ENCODE measurements around the gene MYO1D. TPM values are rescaled to one million over a fixed set of nuclear protein-coding genes. Genes with fewer than 3 reads are reported as not detected.

MYO1D gene
- total RNA-seq, 1 experiment from 2014 or later, result 35.7 TPM

DNA sequence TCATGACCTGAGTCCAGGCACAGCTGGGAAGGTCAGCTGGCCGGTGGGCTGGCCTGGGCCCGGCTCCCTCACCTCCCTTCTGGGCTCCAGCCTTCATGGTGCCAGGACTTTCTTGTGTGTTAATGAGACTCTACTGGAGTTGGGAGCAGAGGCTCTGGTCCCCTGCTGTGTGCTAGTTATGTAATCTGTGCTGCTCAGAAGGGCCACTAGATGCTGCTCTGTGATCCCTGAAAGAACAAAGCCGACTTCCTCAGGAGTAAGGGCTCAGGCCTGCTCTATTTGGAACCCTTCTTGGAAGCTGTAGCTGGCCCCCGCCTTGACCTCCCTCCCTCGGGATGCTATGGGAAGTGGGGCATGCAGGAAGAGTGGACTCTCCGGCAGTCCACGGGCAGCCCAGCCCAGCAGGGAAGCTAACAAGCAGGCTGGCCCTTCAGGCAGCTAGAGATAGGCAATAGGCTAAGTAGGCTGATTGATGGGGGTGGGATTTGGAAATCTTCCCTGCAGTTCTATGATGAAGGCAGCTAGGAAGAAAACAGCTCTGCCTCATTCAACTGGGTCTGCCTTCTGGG lies 393.4 kb downstream of the MYO1D start:
- no peak overlapping the region for H3K4me2 ChIP-seq (ENCODE audit: low read length)
- H3K4me1 ChIP-seq (ENCODE audit: control insufficient read depth in 1 of 2, insufficient read depth in 2 of 2, low read length in 2 of 2), result peaks cover 6 to 18% of the 10 kb centered on the region in 2 experiments
- TF ChIP-seq, protein P1, sequence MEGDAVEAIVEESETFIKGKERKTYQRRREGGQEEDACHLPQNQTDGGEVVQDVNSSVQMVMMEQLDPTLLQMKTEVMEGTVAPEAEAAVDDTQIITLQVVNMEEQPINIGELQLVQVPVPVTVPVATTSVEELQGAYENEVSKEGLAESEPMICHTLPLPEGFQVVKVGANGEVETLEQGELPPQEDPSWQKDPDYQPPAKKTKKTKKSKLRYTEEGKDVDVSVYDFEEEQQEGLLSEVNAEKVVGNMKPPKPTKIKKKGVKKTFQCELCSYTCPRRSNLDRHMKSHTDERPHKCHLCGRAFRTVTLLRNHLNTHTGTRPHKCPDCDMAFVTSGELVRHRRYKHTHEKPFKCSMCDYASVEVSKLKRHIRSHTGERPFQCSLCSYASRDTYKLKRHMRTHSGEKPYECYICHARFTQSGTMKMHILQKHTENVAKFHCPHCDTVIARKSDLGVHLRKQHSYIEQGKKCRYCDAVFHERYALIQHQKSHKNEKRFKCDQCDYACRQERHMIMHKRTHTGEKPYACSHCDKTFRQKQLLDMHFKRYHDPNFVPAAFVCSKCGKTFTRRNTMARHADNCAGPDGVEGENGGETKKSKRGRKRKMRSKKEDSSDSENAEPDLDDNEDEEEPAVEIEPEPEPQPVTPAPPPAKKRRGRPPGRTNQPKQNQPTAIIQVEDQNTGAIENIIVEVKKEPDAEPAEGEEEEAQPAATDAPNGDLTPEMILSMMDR (IDR thresholded peaks at IDR 0.05 in 2 of 3, conservative IDR thresholded peaks at IDR 0.05 in 1 of 3; ENCODE audit: borderline replicate concordance in 1 of 3, insufficient read depth in 1 of 3, low read depth in 2 of 3, low read length in 2 of 3), result peak; percentile 33 to 46 (median 44); a peak in 4 of 6 replicates
- TF ChIP-seq ZFX (IDR thresholded peaks at IDR 0.05) (no peak), POLR2A (IDR thresholded peaks at IDR 0.05; ENCODE audit: borderline replicate concordance, extremely low read depth, insufficient read depth, insufficient read length) (no peak), FOSL1 (IDR thresholded peaks at IDR 0.05; ENCODE audit: low read depth) (no peak), SIN3A (IDR thresholded peaks at IDR 0.05; ENCODE audit: low read depth) (no peak), POLR2AphosphoS5 (IDR thresholded peaks at IDR 0.05; ENCODE audit: low read depth, low read length) (no peak), RAD21 (IDR thresholded peaks at IDR 0.05; ENCODE audit: low read depth) (peak; percentile 66), ATF3 (IDR thresholded peaks at IDR 0.05) (no peak), SRF (IDR thresholded peaks at IDR 0.05; ENCODE audit: low read depth) (no peak), SP1 (IDR thresholded peaks at IDR 0.05; ENCODE audit: low read depth) (no peak), TCF7L2 (IDR thresholded peaks at IDR 0.05; ENCODE audit: borderline replicate concordance, extremely low read depth, insufficient read depth, insufficient read length) (no peak), ZNF274 (IDR thresholded peaks at IDR 0.05; ENCODE audit: low read depth, low read length) (no peak), EZH2phosphoT487 (IDR thresholded peaks at IDR 0.05; ENCODE audit: borderline replicate concordance) (no peak)
- TF ChIP-seq, protein P2, sequence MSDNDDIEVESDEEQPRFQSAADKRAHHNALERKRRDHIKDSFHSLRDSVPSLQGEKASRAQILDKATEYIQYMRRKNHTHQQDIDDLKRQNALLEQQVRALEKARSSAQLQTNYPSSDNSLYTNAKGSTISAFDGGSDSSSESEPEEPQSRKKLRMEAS (IDR thresholded peaks at IDR 0.05), result no peak
- POLR2A ChIA-PET, result no interaction called here
- no TSS peak for BruUV-seq (replicated peaks)
- no peak for DNase-seq (ENCODE audit: low read depth, low spot score)
- no peaks in the 10 kb centered on the region for H3K27me3 ChIP-seq (ENCODE audit: insufficient read depth, low read length)
- no peak overlapping the region for H3K4me3 ChIP-seq (replicated peaks in 1 of 2; ENCODE audit: low read depth in 1 of 2, low read length in 2 of 2)
- no peaks in the 10 kb centered on the region for H4K20me1 ChIP-seq (ENCODE audit: insufficient read depth)
- no peaks in the 10 kb centered on the region for H3K79me2 ChIP-seq (ENCODE audit: insufficient read depth, low read length)
- CTCF ChIA-PET, result interaction anchor here (0.9 to 2.5 kb wide), 3 partner anchors 10 to 394 kb away, joined by 3 to 9 read pairs (median 4); no protein-coding TSS in a partner anchor
- no peak for ATAC-seq
- peaks cover 35 to 38% of the 10 kb centered on the region in 2 experiments; a peak in 3 of 4 replicates for H3K36me3 ChIP-seq (ENCODE audit: control insufficient read depth in 1 of 2, insufficient read depth in 2 of 2, low read length in 2 of 2)
- H3K9ac ChIP-seq (ENCODE audit: low read length), result no peak overlapping the region
- H3K27ac ChIP-seq (ENCODE audit: low read depth, low read length), result no peak overlapping the region; the same call in 1 of the 2 replicates
- RAD21 ChIA-PET (ENCODE audit: low non-redundant PET in 1 of 2, low total read pairs in 2 of 2, uncharacterized antibody in 2 of 2, unreplicated experiment in 2 of 2), result interaction anchor here in 1 of 2 experiments (0.6 kb wide), 1 partner anchor 189 kb away, joined by 3 read pairs; no protein-coding TSS in a partner anchor
- intact Hi-C loops (cut with micrococcal nuclease), result loop anchor here (5.0 kb wide), 1 partner anchor 129 kb away; no protein-coding TSS in a partner anchor
- no peak overlapping the region for H2AFZ ChIP-seq (ENCODE audit: low read depth, low read length, poor library complexity, severe bottlenecking)
- H3K9me3 ChIP-seq (ENCODE audit: control insufficient read depth in 1 of 2, insufficient read depth in 1 of 2, low read depth in 1 of 2, low read length in 2 of 2), result no peaks in the 10 kb centered on the region
- H3K9me2 ChIP-seq (ENCODE audit: insufficient read depth), result no peaks in the 10 kb centered on the region

All from HCT116 (cell line).